ENCODE measurements around the gene CFAP20DC. TPM values are rescaled to one million over a fixed set of nuclear protein-coding genes. Genes with fewer than 3 reads are reported as not detected.
"Not testable (repeated sequence)": the region's sequence is repeated elsewhere in the genome, so short reads cannot be mapped to it uniquely, and the experiment has no call there.

The CFAP20DC gene
- total RNA-seq, 1 donor from 2014 or later = 0.08 TPM

DNA sequence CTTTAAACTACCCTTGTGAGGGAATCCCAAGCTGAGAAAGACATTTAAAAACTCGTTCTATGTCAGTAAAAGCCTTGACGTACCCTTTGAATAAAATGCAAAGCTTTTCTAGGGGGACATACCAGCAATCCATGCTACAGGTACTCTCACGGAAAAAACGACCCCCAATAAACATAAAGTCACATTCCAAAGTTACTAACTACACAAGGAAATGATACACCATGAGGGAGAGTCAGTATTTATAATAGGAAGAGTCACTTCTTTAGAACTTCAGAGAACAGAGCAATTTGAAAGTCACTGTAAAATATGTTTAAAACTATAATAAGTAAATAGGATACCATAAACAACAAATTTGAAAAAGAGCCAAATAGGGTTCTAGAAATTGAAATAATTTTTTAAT, 63.2 kb downstream of the CFAP20DC start:
- no peak for DNase-seq (ENCODE audit: low spot score)
- intact Hi-C loops (cut with DNase I) = no loop called here

DNA sequence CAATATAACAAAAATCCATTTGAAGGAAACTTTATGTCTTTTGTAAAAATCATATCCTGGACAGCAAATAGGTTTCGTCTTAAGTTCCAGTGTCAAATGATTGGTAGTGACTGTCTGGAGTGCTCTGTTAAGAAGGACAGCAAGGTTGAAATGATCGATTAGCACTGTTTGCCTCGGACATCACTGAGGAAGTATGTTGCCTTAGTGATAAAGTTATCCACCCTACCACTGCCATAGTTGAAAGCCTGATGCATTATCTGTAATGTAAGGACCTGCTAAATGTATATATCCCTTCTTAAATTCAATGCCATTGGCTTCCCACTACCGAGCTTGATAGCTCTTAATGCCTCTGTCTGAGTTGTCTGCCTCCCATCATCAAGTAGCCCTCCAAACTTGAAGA, 70.0 kb downstream of the CFAP20DC start:
- no peak for DNase-seq (ENCODE audit: low spot score)
- intact Hi-C loops (cut with DNase I) = no loop called here

DNA sequence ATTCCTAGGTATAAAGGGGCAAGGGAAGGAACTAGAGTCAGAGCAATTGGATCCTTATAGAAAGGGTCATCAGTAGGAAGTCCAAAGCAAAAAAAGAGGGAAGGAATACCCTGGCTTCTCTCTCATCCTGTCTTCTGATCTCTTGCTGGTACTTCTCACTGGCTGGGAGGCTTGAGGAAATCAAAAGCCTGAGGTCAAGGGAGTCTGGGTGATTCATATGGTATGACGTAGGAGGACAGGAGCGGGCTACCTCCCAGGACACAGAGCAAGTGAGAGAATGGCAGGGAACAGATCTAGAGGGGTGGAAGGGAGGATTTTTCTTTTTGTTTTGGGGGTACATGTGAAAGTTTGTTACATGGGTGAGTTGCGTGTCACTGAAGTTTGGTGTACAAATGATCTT, 76.0 kb downstream of the CFAP20DC start:
- DNase-seq (ENCODE audit: low spot score) = no peak
- intact Hi-C loops (cut with DNase I) = no loop called here

DNA sequence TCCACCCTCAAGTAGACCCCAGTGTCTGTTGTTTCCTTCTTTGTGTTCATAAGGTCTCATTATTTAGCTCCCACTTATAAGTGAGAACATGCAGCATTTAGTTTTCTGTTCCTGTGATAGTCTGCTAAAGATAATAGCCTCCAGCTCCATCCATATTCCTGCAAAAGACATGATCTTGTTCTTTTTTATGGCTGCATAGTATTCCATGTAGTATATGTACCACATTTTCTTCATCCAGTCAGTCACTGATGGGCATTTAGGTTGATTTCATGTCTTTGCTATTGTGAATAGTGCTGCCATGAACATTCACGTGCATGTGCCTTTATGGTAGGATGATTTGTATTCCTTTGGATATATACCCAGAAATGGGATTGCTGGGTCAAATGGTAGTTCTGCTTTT, 82.0 kb downstream of the CFAP20DC start:
- intact Hi-C loops (cut with DNase I); DNase-seq (ENCODE audit: low spot score): not testable (repeated sequence)

DNA sequence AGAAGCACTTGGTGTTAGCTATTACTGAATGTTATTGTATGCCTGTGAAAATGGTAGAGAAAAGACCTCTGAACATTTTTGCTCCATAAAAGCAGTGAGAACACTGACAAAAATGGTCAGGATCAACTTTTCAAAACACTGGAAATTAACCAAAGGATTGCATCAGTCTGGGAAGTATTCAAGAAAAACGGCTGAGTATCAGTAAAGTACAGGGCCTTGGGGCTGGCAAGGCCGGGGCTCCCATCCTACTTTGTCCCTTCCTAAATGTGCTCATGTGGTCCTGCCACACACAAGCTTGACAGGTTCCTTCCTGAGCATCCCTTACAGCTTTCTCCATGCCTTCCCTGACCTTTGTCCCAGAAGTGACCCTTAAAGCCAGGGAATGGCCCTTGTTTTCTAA, 84.0 kb downstream of the CFAP20DC start:
- intact Hi-C loops (cut with DNase I) = no loop called here
- DNase-seq (ENCODE audit: low spot score) = no peak

DNA sequence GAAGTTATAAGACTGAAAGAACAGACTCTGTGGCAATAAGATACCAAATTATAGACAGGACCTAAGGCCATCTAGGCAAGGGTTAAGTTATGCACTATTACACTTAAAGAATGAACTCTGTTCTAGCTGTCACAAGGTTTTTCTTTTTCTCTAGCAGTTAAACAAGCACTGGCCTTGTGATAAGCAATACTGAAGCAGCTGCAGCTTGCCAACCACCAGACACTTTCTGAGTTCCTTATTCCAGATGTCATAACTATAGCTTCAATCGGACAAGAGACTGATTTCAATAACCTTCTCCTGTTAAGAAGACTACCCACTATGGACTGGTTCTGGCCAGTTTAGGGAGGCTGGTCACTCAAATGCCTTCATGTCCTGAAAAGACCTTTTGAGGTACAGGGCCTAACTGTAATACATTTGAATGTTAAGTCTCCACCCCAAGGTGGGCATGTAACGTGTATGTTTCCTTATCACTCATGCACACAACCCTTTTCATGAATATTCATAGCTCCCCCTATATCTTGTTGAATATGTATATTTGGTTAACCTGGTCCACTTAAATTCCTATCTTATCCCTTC, 85.8 kb downstream of the CFAP20DC start:
- intact Hi-C loops (cut with DNase I) = no loop called here
- DNase-seq (ENCODE audit: low spot score) = no peak

DNA sequence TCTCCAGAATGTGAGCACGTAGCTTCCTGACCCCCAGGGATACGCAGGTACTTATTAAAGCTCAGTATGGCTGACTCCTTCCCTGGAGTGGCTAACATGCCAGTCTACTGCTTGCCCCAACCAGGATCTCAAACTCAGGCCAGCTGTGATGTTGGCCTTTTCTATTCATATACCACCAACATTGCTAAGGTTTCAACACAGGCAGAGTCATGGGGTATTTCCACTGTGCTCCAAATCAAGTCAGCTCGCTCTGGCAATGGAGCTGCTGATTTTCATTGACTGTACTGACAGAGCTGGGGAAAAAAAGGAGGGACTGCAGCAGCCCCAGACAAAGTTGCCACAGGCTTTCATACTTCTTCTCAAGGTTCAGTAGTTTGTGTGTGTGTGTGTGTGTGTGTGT, 87.0 kb downstream of the CFAP20DC start:
- intact Hi-C loops (cut with DNase I) = no loop called here
- DNase-seq (ENCODE audit: low spot score) = no peak

DNA sequence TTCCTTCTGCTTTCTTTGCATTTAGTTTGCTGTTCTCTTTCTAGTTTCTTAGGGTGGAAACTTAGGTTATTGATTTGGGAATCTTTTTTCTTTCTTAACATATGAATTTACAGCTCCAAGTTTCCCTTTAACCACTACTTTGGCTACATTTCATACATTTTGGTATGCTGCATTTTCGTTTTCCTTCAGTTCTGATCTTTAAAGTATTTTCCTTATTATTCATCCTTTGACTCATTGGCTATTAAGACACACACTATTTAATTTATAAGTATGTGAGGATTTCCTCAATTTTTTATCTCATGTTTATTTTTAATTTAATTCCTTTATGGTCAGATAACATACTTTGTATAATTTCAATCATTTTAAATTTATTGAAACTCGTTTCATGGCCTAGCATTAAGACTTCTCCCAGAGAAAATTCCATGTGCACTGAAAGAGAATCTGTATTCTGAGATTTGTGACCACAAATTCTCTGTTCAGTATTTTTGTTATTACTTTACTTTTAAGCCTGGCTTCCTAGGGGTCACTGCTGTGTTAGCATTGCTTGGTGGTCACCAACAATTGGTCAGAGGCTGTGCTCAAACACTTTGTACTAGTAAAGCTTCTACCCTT, 87.7 kb downstream of the CFAP20DC start:
- intact Hi-C loops (cut with DNase I) = no loop called here

DNA sequence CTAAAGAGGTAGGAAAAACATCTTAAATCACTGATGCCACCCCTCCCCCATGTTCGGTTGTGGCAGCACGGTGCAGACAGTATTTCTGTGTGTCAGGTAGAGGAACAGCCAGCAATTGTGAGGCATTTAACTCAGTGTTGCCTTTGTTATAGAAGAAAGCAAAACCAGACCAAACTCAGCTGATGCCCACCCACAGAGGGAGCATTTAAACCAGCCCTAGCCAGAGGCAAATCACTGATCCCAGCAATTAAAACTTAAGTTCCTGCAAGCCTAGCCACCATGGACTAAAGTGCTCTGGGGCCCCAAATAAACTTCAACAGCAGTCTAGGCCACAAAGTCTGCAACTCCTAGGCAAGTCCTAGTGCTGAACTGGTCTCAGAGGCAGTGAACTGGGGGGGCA, 94.5 kb downstream of the CFAP20DC start:
- intact Hi-C loops (cut with DNase I) = no loop called here
- DNase-seq (ENCODE audit: low spot score) = no peak

More for the DNA sequence above, 87.7 kb downstream of the CFAP20DC start:
- no peak for DNase-seq (ENCODE audit: low spot score)

DNA sequence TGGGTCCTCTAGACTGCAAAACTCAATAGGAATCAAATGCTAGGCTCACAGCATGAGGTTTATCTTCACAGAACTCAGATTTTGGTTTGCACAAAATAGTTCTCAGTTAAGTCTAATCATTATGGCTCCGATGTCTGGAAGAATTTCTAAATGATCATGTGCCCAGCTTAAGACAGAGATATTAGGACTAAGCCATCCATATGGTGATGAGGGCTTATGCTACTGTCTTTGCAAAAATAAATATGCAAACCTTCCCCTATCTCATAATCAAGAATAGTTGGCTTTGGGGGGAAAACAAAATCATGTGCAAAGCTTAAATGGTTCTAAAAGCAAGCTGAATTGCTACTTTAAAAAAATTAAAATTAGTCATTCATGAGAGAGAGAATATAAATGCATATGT, 96.5 kb downstream of the CFAP20DC start:
- DNase-seq (ENCODE audit: low spot score) = no peak
- intact Hi-C loops (cut with DNase I) = no loop called here

DNA sequence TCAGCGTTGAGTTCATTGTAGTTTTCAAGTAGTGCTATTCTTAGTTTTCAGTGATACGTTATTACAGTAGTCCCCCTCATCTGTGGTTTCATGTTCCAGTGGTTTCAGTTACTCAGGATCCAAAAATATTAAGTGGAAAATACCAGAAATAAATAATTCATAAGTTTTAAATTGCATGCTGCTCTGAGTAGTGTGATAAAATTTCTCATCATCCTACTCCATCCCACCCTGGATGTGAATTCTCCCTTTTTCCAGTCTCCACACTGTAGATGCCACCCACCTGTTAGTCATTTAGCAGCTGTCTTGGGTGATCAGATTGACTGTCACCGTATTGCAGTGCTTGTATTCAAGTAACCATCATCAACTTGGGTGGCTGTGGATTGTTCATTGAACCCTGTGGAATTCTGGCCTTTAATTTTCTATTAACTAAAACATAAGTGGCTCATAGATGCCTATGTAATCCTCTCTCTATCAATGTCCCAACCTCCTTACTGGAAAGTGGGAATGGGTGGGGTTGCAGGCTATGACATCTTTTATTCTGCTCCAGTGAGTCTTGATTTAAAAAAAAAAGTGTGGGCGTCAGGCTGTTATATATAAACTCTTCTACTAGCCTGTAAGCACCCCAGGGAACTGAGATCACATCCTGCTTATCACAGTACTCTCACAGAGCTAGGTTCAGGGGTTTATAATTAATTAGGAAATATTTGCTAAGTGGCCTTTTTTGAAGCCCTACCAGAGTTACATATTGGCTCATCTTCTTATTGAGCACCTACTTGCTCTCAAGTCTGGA, 97.5 kb downstream of the CFAP20DC start:
- no peak for DNase-seq (ENCODE audit: low spot score)
- intact Hi-C loops (cut with DNase I) = no loop called here

DNA sequence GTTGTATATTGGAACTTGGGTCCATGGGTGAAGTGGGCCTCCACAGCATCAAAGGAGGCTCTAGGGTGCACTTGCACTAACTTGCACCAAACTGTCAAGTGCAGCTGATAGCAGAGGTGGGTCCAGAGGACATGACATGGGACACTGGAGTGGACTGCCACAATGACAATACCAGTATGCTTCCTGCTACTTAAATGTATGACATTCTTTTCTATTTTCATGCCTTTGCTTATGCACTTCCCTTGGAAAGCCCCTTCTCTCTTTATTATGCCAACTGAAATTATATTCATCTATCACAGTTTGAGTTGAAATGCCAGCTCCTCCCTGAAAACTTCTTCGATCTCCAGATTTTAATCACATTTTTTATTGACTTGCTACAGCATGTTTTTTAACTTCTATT, 101.8 kb downstream of the CFAP20DC start:
- DNase-seq (ENCODE audit: low spot score) = no peak

DNA sequence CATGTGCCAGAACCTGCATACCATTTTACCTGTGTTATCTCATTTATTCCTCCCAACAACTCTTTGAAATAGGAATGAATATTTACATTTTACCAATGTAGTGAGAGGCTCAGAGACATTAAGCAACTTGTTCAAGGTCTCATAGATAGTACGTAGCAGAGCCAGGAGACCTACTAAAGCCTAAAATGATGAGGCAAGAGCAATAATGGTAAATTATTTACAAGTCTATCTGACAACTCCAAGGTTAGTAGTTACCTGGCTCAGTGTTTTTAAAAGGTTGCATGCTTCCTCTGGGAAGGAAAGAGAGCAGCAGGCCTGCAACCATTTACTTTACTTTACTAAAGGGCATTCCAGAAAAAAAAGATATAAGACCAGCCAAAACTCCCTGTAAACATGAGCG, 103.0 kb downstream of the CFAP20DC start:
- intact Hi-C loops (cut with DNase I) = no loop called here
- no peak for DNase-seq (ENCODE audit: low spot score)

More for the DNA sequence above, 101.8 kb downstream of the CFAP20DC start:
- intact Hi-C loops (cut with DNase I) = no loop called here

DNA sequence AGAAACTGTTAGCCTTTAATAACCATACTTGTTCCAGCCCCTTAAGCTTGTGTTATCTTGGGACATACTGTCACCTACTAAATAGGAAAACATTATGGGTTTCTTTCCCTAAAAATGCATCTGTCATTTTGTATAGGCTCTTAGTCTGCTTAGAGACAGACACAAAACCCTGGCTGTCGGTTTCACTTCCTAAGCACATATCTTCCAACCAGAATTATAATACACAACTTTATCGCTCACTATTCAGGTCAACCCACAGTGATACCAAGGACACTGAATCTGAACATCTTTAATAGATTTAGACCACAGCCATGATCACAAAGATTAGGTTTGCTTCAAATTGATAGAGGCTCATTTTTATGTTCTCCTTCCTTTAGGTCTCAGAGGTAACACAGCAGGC, 111.8 kb downstream of the CFAP20DC start:
- intact Hi-C loops (cut with DNase I) = no loop called here
- DNase-seq (ENCODE audit: low spot score) = no peak

DNA sequence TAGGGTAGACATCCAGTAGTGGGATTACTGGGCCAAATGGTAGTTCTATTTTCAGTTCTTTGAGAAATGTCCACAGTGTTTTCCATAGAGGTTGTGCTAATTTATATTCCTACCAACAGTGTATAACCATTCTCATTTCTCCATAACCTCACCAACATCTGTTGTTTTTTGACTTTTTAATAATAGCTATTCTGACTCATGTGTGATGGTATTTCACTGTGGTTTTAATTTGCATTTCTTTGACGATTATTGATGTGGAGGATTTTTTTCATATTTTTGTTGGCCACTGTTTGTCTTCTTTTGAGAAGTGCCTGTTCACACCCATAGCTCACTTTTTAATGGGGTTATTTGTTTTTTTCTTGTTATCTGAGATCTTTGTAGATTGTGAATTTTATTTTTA, 125.2 kb downstream of the CFAP20DC start:
- intact Hi-C loops (cut with DNase I) = no loop called here
- no peak for DNase-seq (ENCODE audit: low spot score)

DNA sequence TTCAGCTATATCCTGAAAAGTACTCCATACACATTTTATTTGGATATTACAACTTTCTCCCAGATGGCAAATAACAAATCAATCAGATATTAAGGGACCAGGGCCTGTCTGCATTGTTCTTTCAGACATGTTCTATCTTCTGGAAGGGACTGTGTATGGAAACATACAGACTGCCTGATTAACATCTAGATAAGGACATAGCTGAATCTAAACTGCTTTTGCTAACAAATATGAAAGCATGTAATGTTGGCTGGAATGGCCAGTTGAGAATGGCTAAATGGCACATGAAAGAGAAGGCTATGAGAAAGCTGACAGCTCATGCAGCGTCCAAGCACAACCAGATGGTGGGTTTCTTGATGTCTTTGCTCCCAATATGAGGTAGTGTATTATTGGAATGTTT, 149.4 kb downstream of the CFAP20DC start:
- DNase-seq (ENCODE audit: low spot score) = no peak
- intact Hi-C loops (cut with DNase I) = no loop called here

DNA sequence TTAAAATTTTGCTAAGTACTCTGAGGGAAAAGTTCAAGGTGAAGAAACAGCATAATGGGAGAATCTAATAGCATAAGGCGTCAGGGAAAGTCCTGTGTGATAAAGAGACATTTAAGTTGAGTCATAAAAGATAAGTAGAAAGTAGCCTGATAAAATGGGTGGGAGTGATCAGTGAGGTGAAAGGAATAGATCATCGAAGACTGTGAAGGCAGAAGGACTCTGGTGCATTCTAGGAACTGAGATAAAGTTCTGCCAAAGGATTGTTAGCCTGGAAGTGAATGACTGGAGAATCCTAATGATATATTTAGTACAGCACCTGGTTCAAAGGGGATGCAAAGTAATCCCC, 149.9 kb downstream of the CFAP20DC start:
- no peak for DNase-seq (ENCODE audit: low spot score)
- intact Hi-C loops (cut with DNase I) = loop anchor here (10.0 kb wide), 1 partner anchor 325 kb away; the partner anchor contains the start of gene FAM107A

DNA sequence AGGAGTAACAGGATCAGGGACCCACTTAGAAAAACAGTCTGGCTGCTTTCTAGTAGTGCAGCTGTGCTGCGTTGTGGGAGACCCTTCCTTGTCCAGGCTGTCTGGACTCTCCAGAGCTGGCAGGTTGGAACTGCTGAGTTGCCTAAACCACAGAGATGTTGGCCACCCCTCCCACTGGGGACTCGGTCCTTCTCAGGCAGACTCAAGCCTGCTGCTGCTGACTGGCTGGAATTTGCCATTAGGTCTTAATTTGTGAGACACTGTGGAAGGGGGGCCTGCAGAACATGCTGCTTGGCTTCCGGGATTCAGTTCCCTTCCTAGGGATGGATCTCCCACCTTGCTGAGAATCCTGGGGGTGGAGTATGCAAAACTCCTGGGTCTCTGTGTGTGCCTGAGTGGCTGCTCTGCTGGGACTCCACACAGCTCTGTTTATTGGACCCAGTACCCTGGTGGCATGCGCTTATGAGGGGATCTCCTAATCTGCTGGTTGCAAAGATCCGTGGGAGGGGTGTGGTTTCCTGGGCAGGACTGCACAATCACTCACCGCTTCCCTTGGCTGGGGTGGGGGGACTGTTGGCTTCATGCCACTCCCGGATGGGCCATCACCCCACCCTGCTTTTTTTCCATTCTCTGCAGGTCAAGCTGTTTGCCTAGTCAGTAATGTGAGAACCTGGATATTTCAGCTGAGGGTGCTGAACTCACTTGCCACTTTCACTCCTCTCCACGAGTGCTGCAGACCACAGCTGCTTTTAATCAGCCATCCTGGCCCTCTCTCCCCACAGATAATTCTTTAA, 150.5 kb downstream of the CFAP20DC start:
- intact Hi-C loops (cut with DNase I) = loop anchor here (10.0 kb wide), 1 partner anchor 325 kb away; the partner anchor contains the start of gene FAM107A
- peak; percentile 76 for DNase-seq (ENCODE audit: low spot score)

DNA sequence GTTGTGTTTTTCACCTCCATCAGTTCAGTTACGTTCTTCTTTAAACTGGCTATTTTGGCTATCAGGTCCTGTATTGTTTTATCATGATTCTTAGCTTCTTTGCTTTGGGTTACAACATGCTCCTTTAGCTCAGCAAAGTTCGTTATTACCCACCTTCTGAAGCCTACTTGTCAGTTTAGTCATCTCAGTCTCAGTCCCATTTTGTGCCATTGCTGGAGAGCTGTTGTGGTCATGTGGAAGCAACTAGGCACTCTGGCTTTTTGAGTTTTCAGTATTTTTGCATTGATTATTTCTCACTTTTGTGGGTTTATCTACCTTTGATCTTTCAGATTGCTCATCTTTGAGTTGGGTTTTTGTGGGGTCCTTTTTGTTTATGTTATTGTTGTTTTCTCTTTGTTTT, 151.3 kb downstream of the CFAP20DC start:
- DNase-seq (ENCODE audit: low spot score) = no peak
- intact Hi-C loops (cut with DNase I) = loop anchor here (10.0 kb wide), 1 partner anchor 324 kb away; the partner anchor contains the start of gene FAM107A

DNA sequence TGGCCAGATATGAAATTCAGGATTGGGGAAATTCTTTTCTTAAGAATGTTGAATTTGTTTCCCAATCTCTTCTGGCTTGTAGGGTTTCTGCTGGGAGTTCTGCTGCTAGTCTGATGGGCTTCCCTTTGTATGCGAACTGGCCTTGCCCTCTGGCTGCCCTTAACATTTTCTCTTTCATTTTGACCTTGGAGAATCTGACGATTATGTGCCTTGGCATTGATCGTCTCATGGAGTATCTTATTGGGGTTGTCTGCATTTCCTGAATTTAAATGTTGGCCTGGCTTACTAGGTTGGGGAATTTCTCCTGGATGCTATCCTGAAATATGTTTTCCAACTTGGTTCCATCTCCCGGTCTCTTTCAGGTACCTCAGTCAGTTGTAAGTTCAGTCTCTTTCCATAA, 152.2 kb downstream of the CFAP20DC start:
- intact Hi-C loops (cut with DNase I) = loop anchor here (10.0 kb wide), 1 partner anchor 323 kb away; the partner anchor contains the start of gene FAM107A
- no peak for DNase-seq (ENCODE audit: low spot score)
